ENCODE measurements around the gene PPP2R3C.

- TF ChIP-seq POLR2AphosphoS5 (IDR thresholded peaks at IDR 0.05; ENCODE audit: borderline replicate concordance, low read depth, low read length) (no peak), EZH2 (IDR thresholded peaks at IDR 0.05) (no peak)
Measured at GRCh38 chr14:35167496-35167895, 45.7 kb upstream of the PPP2R3C start.

All from SK-N-MC (cell line).